ENCODE results near the gene TUBB. TPM values are rescaled to one million over a fixed set of nuclear protein-coding genes. Genes with fewer than 3 reads are reported as not detected.
A peak's percentile ranks its signal among the peaks of the same experiment; 100 is the strongest.

The TUBB gene
- total RNA-seq, 1 experiment from 2014 or later, result 886 TPM

- CTCF ChIA-PET, result no interaction called here
- H3K9me2 ChIP-seq (ENCODE audit: insufficient read depth), result no peaks in the 10 kb centered on the region
Observed at GRCh38 chr6:30689022-30689865, 30.9 kb upstream of the TUBB start.

More at GRCh38 chr6:30689022-30689865, 30.9 kb upstream of the TUBB start:
- Histone ChIP-seq H3K79me2 (ENCODE audit: insufficient read depth, low read length) (peaks cover 21% of the 10 kb centered on the region), H3K27ac (ENCODE audit: low read depth, low read length) (peak overlapping the region; percentile 98), H3K4me2 (ENCODE audit: low read length) (peak overlapping the region; percentile 86), H3K9me3 (ENCODE audit: control insufficient read depth in 1 of 2, insufficient read depth in 1 of 2, low read depth in 1 of 2, low read length in 2 of 2) (no peaks in the 10 kb centered on the region), H3K27me3 (ENCODE audit: insufficient read depth, low read length) (no peaks in the 10 kb centered on the region), H3K4me1 (ENCODE audit: control insufficient read depth in 1 of 2, insufficient read depth in 2 of 2, low read length in 2 of 2) (peaks cover 42 to 64% of the 10 kb centered on the region in 2 experiments), H3K9ac (ENCODE audit: low read length) (peak overlapping the region; percentile 95; the same call in 1 of the 2 replicates), H3K36me3 (ENCODE audit: control insufficient read depth in 1 of 2, insufficient read depth in 2 of 2, low read length in 2 of 2) (no peaks in the 10 kb centered on the region), H3K4me3 (replicated peaks in 1 of 2; ENCODE audit: low read depth in 1 of 2, low read length in 2 of 2) (no peak overlapping the region), H2AFZ (ENCODE audit: low read depth, low read length, poor library complexity, severe bottlenecking) (no peak overlapping the region), H4K20me1 (ENCODE audit: insufficient read depth) (no peaks in the 10 kb centered on the region)
- intact Hi-C loops (cut with micrococcal nuclease), result no loop called here
- RAD21 ChIA-PET (ENCODE audit: low non-redundant PET in 1 of 2, low total read pairs in 2 of 2, uncharacterized antibody in 2 of 2, unreplicated experiment in 2 of 2), result no interaction called here
- DNase-seq (ENCODE audit: low read depth, low spot score) (no peak), ATAC-seq (no peak)
- POLR2A ChIA-PET, result interaction anchor here (2.4 to 3.5 kb wide), 2 partner anchors 29 kb away, joined by 12 to 25 read pairs; partner anchors contain the start of gene MDC1
- TF ChIP-seq RAD21 (IDR thresholded peaks at IDR 0.05; ENCODE audit: low read depth), result no peak
- TF ChIP-seq ZFX (IDR thresholded peaks at IDR 0.05), result no peak
- no peak for TF ChIP-seq JUND (IDR thresholded peaks at IDR 0.05)
- TF ChIP-seq SIN3A (IDR thresholded peaks at IDR 0.05; ENCODE audit: low read depth), result no peak
- no peak for TF ChIP-seq EZH2 (IDR thresholded peaks at IDR 0.05)
- no peak for TF ChIP-seq CBX3 (IDR thresholded peaks at IDR 0.05; ENCODE audit: low read depth)
- no peak for TF ChIP-seq MAX (IDR thresholded peaks at IDR 0.05)
- TF ChIP-seq POLR2AphosphoS5 (IDR thresholded peaks at IDR 0.05; ENCODE audit: low read depth, low read length), result no peak
- no peak for TF ChIP-seq EZH2phosphoT487 (IDR thresholded peaks at IDR 0.05; ENCODE audit: borderline replicate concordance)
- TF ChIP-seq ZBTB33 (IDR thresholded peaks at IDR 0.05; ENCODE audit: extremely low read depth, insufficient replicate concordance, low read length), result no peak
- no peak for TF ChIP-seq TCF7L2 (IDR thresholded peaks at IDR 0.05; ENCODE audit: borderline replicate concordance, extremely low read depth, insufficient read depth, insufficient read length)
- no peak for TF ChIP-seq CTCF (IDR thresholded peaks at IDR 0.05 in 2 of 3, conservative IDR thresholded peaks at IDR 0.05 in 1 of 3; ENCODE audit: borderline replicate concordance in 1 of 3, insufficient read depth in 1 of 3, low read depth in 2 of 3, low read length in 2 of 3)
- TF ChIP-seq SP1 (IDR thresholded peaks at IDR 0.05; ENCODE audit: low read depth), result no peak
- no peak for TF ChIP-seq CEBPB (IDR thresholded peaks at IDR 0.05; ENCODE audit: low read depth)
- no peak for TF ChIP-seq SRF (IDR thresholded peaks at IDR 0.05; ENCODE audit: low read depth)
- no peak for TF ChIP-seq POLR2A (IDR thresholded peaks at IDR 0.05; ENCODE audit: borderline replicate concordance, extremely low read depth, insufficient read depth, insufficient read length)
- BruUV-seq (replicated peaks), result no TSS peak

All from HCT116 (cell line).